Measurements from ENCODE around the gene ZNF362.

ZNF362 gene

GRCh38 chr1:33244809-33245186 lies 11.5 kb upstream of the ZNF362 start:
- Histone ChIP-seq H3K36me3 (ENCODE audit: insufficient read depth, insufficient read length, low read length) (no peaks in the 10 kb centered on the region), H3K9me3 (ENCODE audit: insufficient read depth, low read length) (no peaks in the 10 kb centered on the region), H3K4me3 (ENCODE audit: insufficient read length, low read depth) (no peak overlapping the region), H3K27me3 (ENCODE audit: insufficient read depth, insufficient read length) (no peaks in the 10 kb centered on the region), H3K4me1 (ENCODE audit: insufficient read depth, insufficient read length) (peaks cover 17% of the 10 kb centered on the region), H3K9ac (ENCODE audit: insufficient read length, low read depth) (no peak overlapping the region)
- TF ChIP-seq SUZ12 (IDR thresholded peaks at IDR 0.05; ENCODE audit: extremely low read depth, insufficient read depth, insufficient read length) (no peak), YY1 (IDR thresholded peaks at IDR 0.05; ENCODE audit: insufficient read depth, insufficient read length) (no peak), ZNF274 (IDR thresholded peaks at IDR 0.05; ENCODE audit: low read depth, low read length) (no peak)
- DNase-seq (ENCODE audit: low read depth, low spot score), result no peak

- Histone ChIP-seq H3K36me3 (ENCODE audit: insufficient read depth, insufficient read length, low read length) (no peaks in the 10 kb centered on the region), H3K4me1 (ENCODE audit: insufficient read depth, insufficient read length) (peaks cover 17% of the 10 kb centered on the region)
These were observed 10.1 kb upstream of the ZNF362 start for GRCh38 chr1:33246171-33246570.

GRCh38 chr1:33247545-33247944 lies 8.7 kb upstream of the ZNF362 start:
- Histone ChIP-seq H3K9me3 (ENCODE audit: insufficient read depth, low read length) (no peaks in the 10 kb centered on the region; the same call in 1 of the 2 replicates), H3K4me1 (ENCODE audit: insufficient read depth, insufficient read length) (peaks cover 17% of the 10 kb centered on the region), H3K4me3 (ENCODE audit: insufficient read length, low read depth) (no peak overlapping the region), H3K9ac (ENCODE audit: insufficient read length, low read depth) (no peak overlapping the region), H3K36me3 (ENCODE audit: insufficient read depth, insufficient read length, low read length) (no peaks in the 10 kb centered on the region), H3K27me3 (ENCODE audit: insufficient read depth, insufficient read length) (peaks cover 8% of the 10 kb centered on the region)
- no peak for DNase-seq (ENCODE audit: low read depth, low spot score)
- TF ChIP-seq SUZ12 (IDR thresholded peaks at IDR 0.05; ENCODE audit: extremely low read depth, insufficient read depth, insufficient read length), result no peak
- no peak for TF ChIP-seq ZNF274 (IDR thresholded peaks at IDR 0.05; ENCODE audit: low read depth, low read length)
- TF ChIP-seq YY1 (IDR thresholded peaks at IDR 0.05; ENCODE audit: insufficient read depth, insufficient read length), result no peak

More at GRCh38 chr1:33246171-33246570, 10.1 kb upstream of the ZNF362 start:
- Histone ChIP-seq H3K9ac (ENCODE audit: insufficient read length, low read depth) (no peak overlapping the region), H3K4me3 (ENCODE audit: insufficient read length, low read depth) (no peak overlapping the region), H3K27me3 (ENCODE audit: insufficient read depth, insufficient read length) (peaks cover 5% of the 10 kb centered on the region), H3K9me3 (ENCODE audit: insufficient read depth, low read length) (no peaks in the 10 kb centered on the region)
- DNase-seq (ENCODE audit: low read depth, low spot score), result no peak
- no peak for TF ChIP-seq ZNF274 (IDR thresholded peaks at IDR 0.05; ENCODE audit: low read depth, low read length)
- no peak for TF ChIP-seq SUZ12 (IDR thresholded peaks at IDR 0.05; ENCODE audit: extremely low read depth, insufficient read depth, insufficient read length)
- no peak for TF ChIP-seq YY1 (IDR thresholded peaks at IDR 0.05; ENCODE audit: insufficient read depth, insufficient read length)

- no peaks in the 10 kb centered on the region for H3K36me3 ChIP-seq (ENCODE audit: insufficient read depth, insufficient read length, low read length)
- TF ChIP-seq YY1 (IDR thresholded peaks at IDR 0.05; ENCODE audit: insufficient read depth, insufficient read length) (no peak), ZNF274 (IDR thresholded peaks at IDR 0.05; ENCODE audit: low read depth, low read length) (no peak), SUZ12 (IDR thresholded peaks at IDR 0.05; ENCODE audit: extremely low read depth, insufficient read depth, insufficient read length) (no peak)
- no peaks in the 10 kb centered on the region; the same call in 1 of the 2 replicates for H3K9me3 ChIP-seq (ENCODE audit: insufficient read depth, low read length)
- H3K9ac ChIP-seq (ENCODE audit: insufficient read length, low read depth), result no peak overlapping the region
- DNase-seq (ENCODE audit: low read depth, low spot score), result no peak
- no peak overlapping the region for H3K4me3 ChIP-seq (ENCODE audit: insufficient read length, low read depth)
- H3K27me3 ChIP-seq (ENCODE audit: insufficient read depth, insufficient read length), result peaks cover 12% of the 10 kb centered on the region
- peaks cover 17% of the 10 kb centered on the region for H3K4me1 ChIP-seq (ENCODE audit: insufficient read depth, insufficient read length)
These were observed 8.0 kb upstream of the ZNF362 start for GRCh38 chr1:33248244-33248643.

- Histone ChIP-seq H3K9ac (ENCODE audit: insufficient read length, low read depth) (no peak overlapping the region), H3K9me3 (ENCODE audit: insufficient read depth, low read length) (no peaks in the 10 kb centered on the region; the same call in 1 of the 2 replicates), H3K27me3 (ENCODE audit: insufficient read depth, insufficient read length) (peaks cover 15% of the 10 kb centered on the region), H3K4me3 (ENCODE audit: insufficient read length, low read depth) (no peak overlapping the region), H3K36me3 (ENCODE audit: insufficient read depth, insufficient read length, low read length) (no peaks in the 10 kb centered on the region), H3K4me1 (ENCODE audit: insufficient read depth, insufficient read length) (peaks cover 17% of the 10 kb centered on the region)
- no peak for DNase-seq (ENCODE audit: low read depth, low spot score)
- TF ChIP-seq SUZ12 (IDR thresholded peaks at IDR 0.05; ENCODE audit: extremely low read depth, insufficient read depth, insufficient read length), result no peak
- no peak for TF ChIP-seq YY1 (IDR thresholded peaks at IDR 0.05; ENCODE audit: insufficient read depth, insufficient read length)
- no peak for TF ChIP-seq ZNF274 (IDR thresholded peaks at IDR 0.05; ENCODE audit: low read depth, low read length)
These were observed 6.9 kb upstream of the ZNF362 start for GRCh38 chr1:33249422-33249821.

- no peak overlapping the region for H3K4me3 ChIP-seq (ENCODE audit: insufficient read length, low read depth)
- H3K9ac ChIP-seq (ENCODE audit: insufficient read length, low read depth), result no peak overlapping the region
- peaks cover 16% of the 10 kb centered on the region for H3K4me1 ChIP-seq (ENCODE audit: insufficient read depth, insufficient read length)
- H3K9me3 ChIP-seq (ENCODE audit: insufficient read depth, low read length), result peaks cover 5% of the 10 kb centered on the region; the same call in 1 of the 2 replicates
- TF ChIP-seq ZNF274 (IDR thresholded peaks at IDR 0.05; ENCODE audit: low read depth, low read length) (no peak), SUZ12 (IDR thresholded peaks at IDR 0.05; ENCODE audit: extremely low read depth, insufficient read depth, insufficient read length) (no peak), YY1 (IDR thresholded peaks at IDR 0.05; ENCODE audit: insufficient read depth, insufficient read length) (no peak)
- DNase-seq (ENCODE audit: low read depth, low spot score), result no peak
- H3K27me3 ChIP-seq (ENCODE audit: insufficient read depth, insufficient read length), result peaks cover 17% of the 10 kb centered on the region
- no peaks in the 10 kb centered on the region for H3K36me3 ChIP-seq (ENCODE audit: insufficient read depth, insufficient read length, low read length)
These were observed 6.1 kb upstream of the ZNF362 start for GRCh38 chr1:33250217-33250616.

GRCh38 chr1:33250724-33251123 lies 5.6 kb upstream of the ZNF362 start:
- TF ChIP-seq SUZ12 (IDR thresholded peaks at IDR 0.05; ENCODE audit: extremely low read depth, insufficient read depth, insufficient read length), result no peak
- TF ChIP-seq YY1 (IDR thresholded peaks at IDR 0.05; ENCODE audit: insufficient read depth, insufficient read length), result no peak
- TF ChIP-seq ZNF274 (IDR thresholded peaks at IDR 0.05; ENCODE audit: low read depth, low read length), result no peak
- H3K36me3 ChIP-seq (ENCODE audit: insufficient read depth, insufficient read length, low read length), result no peaks in the 10 kb centered on the region
- DNase-seq (ENCODE audit: low read depth, low spot score), result no peak
- H3K27me3 ChIP-seq (ENCODE audit: insufficient read depth, insufficient read length), result peaks cover 17% of the 10 kb centered on the region
- H3K9me3 ChIP-seq (ENCODE audit: insufficient read depth, low read length), result peaks cover 5% of the 10 kb centered on the region; the same call in 1 of the 2 replicates
- H3K9ac ChIP-seq (ENCODE audit: insufficient read length, low read depth), result no peak overlapping the region
- H3K4me3 ChIP-seq (ENCODE audit: insufficient read length, low read depth), result no peak overlapping the region
- peaks cover 16% of the 10 kb centered on the region for H3K4me1 ChIP-seq (ENCODE audit: insufficient read depth, insufficient read length)

All from NT2/D1 (cell line).